HEK293 (cell line): ENCODE measurements around the gene TMEM176A.

ENCODE experiments used
- CTCF ChIP-seq: fragments of 450-650 bp; formaldehyde crosslinking; IDR thresholded peaks from 2 replicates; pipeline ENCODE4 v1.5.1; 2016; ENCODE audit warnings: missing biosample characterization, missing genetic modification characterization
- GLI4 ChIP-seq: fragments of 450-650 bp; formaldehyde crosslinking; IDR thresholded peaks from 2 replicates; pipeline ENCODE4 v1.5.1; 2016; ENCODE audit warnings: missing biosample characterization, missing genetic modification characterization

DNA sequence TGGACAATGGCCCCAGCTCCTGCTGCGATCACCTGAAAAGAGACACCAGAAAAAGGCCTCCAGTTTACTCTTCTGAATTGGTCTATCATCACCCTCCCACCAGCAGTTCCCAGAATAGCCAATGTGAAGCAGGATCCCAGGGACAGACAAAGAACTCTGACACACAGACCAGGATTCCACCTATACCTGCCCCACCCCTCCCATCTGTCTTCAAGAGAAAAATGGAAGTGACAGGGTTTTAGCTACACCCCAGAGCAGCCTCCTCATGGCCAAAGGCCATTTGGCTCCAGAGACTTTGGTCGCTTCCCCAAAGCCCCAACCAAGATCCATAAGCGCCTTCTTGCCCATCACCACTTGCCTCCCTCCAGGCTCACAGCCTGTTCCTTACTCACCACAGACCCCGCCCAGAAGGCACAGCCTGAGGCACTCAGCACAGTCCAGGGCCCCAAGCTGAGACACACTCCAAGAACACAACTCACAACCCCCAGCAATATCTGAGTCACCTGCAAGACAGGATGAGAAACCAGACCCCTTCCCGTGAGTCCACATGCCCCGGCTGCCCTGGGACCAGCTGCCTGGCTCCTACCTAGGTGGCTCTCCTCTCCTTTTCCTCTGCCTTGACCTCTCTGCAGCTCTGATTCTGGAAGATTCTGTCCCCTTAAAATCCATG, 6.9 kb upstream of the TMEM176A start:
- TF ChIP-seq CTCF (tag by site-specific recombination) = no peak
- no peak for TF ChIP-seq GLI4 (tag by site-specific recombination)
